ENCODE measurements around the gene WFIKKN1.

DNA sequence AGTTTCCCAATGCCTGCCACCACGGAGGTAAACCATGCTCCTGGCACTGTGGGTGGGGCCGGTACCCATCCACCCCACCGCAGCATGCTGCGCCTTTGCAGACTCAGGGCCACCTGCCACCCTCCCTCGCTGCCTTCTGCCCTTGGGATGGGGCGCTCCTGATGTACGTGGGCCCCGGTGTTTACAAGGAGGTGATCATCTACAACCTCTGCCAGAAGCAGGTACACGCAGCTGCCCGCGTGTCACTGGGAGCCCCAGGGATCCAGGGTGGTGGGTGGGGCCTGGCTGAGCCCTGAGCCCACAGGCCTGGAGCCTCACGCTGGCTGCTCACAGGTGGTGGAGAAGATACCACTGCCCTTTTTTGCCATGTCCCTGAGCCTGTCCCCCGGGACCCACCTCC lies 35.8 kb downstream of the WFIKKN1 start:
- no peak for TF ChIP-seq CTCF (IDR thresholded peaks at IDR 0.05)
- no peak for TF ChIP-seq POLR2A (IDR thresholded peaks at IDR 0.05)
